GM10847 (cell line): ENCODE data around the gene CAMSAP1.

Experiments
- POLR2A ChIP-seq: IDR thresholded peaks from 2 replicates; pipeline ENCODE4 v1.6.1; 2011; ENCODE audit not compliant: insufficient read length; ENCODE audit errors: extremely low read depth

Gene CAMSAP1

DNA sequence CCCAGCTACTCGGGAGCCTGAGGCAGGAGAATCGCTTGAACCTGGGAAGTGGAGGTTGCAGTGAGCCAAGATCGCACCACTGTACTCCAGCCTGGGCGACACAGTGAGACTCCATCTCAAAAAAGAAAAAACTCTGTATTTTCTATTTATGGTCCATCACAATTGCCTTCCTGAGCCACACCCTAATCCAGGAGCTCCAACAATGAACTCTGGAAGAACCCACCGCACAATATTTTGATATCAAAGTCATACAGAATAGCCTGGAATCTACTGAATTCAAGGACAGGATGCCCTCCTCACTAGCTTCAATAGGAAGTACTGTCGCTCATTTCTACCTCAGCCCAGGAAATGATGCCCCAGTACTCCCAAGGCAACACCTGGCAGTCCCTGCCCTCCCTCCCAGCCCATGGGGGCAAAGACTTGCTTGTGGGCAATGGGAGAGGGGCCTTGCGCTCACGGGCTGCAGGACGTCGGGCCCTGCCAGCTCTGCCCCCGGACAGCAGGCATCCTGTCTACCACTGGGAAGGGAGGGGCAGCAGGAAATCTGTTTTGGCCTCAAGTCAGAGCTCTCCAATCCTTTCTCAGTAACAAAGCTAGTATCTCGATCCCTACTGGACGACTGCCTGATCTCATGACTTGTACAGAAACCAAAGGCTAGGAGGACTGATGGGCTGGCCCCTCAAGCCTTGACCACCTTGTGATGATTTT is 34.1 kb upstream of the CAMSAP1 start:
- no peak for TF ChIP-seq POLR2A

DNA sequence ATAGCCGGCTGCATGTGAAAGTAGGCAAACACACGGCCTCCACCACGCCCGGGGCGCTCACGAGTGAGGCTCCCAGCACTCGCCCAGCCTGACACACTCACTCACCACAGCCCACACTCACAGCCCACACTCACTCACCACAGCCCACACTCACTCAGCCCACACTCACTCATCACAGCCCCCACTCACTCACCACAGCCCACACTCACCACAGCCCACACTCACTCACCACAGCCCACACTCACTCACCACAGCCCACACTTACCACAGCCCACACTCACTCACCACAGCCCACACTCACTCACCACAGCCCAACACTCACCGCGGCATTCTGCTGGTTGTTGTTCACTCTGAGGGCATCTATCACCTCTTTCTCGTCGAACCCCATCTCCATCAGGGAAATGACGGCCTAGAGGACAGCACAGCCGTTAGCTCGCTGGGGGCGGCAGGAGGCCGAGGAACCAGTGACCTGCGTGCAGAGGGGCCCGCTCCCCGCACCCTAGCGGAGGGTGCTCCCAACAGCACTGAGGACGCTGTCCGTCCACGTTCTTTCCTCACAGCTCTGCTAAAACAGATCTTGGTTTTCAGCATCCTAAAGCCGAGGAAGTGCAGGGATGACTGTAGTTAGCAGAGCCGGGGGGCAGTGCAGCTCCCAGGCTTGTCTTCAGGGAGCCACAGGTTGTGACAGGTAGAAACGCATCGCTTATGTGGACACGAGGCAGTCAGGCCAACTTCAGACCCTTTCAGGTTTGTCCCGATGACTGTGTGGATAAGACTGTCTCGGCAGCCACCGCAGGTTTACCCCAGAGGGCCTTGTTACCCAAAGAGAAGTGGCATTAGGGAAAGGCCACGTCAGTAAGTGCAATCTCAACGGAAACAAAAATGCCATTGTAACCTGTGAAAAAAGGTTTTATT is 32.3 kb upstream of the CAMSAP1 start:
- no peak for TF ChIP-seq POLR2A

DNA sequence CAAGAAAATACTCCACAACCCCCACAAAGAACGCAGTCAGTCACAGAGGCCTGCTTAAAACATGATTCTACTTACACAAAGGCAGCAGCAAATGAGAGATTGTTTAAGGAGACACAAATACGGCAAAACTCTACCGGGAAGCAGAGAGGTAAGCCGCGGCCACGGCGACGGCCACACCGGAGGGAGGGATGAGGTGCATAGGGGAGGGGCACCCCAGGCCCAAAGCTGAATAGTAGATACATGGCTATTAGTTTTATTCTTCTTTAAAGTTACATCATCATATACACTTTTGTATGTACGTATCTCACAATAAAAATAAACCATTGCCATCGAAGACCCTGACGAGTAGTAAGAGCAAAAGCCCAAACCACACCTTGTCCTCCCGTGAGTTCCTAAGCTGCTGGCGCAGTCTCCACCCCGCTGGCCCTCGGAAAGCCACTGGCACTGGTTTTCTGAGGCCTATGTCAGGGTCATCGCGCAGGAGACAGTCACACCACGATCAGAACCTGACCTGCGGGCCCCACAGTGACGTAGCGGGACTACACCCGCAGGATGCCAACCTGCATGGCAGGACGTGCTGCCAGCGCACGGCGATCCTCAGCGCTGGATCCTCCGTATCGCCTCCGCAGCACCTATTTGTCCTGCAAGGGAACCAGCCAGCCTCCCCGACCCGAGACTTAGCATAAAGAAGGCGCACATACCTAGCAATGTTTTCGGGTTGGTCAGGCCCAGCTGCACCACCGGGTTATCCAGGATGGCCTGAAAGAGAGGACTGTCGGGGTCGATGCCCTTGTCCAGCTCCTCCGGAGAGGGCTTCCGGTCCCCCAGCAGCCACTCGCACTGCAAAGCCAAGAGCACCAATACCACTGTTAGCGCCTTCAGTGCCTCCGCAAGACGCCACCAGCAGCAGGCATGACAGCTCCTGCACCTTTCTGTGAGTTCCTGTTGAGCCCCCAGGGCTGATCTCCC is 30.5 kb upstream of the CAMSAP1 start:
- TF ChIP-seq POLR2A = no peak

DNA sequence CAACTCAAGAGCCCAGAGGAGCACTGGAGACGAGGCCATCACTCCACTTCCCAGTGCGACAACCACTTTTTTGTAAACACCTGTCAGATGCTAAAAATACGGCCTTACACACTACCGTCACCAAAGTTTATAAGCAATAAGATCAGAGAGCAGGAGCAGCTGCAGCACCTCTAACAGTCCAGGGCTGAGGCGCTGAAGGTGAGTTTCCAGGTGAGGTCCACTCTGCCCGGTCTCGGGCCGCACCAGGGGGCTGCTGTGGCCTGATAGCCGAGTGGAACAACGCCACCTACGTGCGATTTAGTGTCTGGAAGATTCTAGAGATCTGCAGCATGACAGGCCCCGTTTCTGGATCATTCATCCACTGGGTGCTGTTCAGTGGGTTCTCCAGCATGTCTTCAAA is 25.8 kb upstream of the CAMSAP1 start:
- no peak for TF ChIP-seq POLR2A

GRCh38 chr9:135932656-135933055 is 25.3 kb upstream of the CAMSAP1 start:
- TF ChIP-seq POLR2A = no peak

DNA sequence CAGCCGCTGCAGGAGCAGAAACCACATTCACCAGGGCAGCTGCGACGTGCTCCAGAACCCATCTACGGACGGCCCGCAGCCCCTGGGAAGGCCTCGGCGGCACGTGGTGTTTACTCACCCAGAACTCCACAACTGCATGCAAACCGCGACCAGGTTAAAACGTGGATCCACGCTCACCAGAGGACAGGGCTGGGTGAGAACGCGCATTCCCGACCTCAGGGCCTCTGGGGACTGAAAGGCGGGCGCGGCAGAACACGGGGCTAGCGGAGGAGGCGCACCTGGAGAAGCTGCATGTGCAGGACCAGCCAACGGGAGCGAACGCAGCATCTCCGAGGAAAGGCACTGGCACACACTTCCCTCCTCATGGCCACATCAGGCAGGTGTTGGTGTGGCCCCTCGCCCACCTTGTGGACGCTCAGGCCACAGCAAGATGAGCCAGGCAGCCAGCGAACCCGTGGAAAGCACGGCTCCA is 24.0 kb upstream of the CAMSAP1 start:
- TF ChIP-seq POLR2A = no peak

DNA sequence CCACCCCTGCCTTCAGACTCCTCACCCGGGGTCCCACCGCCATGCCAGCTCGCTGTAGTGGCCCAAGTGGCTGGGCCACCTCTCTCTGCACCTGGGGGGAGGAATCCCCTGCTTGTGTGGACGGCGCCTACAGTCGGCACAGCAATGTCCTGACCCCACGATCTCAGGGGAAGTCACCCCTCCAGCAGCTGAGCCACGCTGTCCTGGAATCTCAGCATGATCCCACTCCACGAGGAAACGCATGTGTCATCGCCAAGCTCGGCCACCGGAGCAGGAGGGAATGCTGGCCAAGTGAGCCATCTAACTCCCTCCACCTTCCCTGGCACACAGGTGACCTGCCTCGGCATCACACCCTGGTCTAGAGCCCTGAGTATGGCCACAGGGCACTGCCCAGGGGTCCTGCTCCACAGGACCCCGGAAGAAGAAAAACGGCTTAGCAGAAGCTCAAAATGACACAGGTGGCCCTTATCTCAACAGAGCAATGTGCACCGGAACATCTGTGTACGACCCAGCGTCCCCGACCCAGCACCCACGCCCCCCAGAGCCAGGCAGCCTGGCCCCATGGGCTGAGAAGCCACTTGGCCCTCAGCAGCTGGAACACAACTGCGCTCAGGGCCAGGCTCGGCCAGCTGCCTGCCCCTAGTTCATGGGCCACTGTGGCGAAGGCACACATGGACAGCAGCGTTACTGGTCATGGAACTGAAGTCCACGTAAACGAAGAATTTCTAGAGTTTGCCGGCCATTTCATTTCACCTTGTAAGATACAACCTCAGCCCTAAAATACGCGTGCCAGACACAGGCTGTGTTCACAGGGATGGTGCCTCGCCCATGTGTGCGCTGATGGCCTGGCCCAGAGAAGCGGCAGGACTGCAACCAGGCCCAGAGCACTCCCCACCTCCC is 23.4 kb upstream of the CAMSAP1 start:
- TF ChIP-seq POLR2A = no peak

- no peak for TF ChIP-seq POLR2A
Measured at GRCh38 chr9:135929656-135930445, 22.5 kb upstream of the CAMSAP1 start.

DNA sequence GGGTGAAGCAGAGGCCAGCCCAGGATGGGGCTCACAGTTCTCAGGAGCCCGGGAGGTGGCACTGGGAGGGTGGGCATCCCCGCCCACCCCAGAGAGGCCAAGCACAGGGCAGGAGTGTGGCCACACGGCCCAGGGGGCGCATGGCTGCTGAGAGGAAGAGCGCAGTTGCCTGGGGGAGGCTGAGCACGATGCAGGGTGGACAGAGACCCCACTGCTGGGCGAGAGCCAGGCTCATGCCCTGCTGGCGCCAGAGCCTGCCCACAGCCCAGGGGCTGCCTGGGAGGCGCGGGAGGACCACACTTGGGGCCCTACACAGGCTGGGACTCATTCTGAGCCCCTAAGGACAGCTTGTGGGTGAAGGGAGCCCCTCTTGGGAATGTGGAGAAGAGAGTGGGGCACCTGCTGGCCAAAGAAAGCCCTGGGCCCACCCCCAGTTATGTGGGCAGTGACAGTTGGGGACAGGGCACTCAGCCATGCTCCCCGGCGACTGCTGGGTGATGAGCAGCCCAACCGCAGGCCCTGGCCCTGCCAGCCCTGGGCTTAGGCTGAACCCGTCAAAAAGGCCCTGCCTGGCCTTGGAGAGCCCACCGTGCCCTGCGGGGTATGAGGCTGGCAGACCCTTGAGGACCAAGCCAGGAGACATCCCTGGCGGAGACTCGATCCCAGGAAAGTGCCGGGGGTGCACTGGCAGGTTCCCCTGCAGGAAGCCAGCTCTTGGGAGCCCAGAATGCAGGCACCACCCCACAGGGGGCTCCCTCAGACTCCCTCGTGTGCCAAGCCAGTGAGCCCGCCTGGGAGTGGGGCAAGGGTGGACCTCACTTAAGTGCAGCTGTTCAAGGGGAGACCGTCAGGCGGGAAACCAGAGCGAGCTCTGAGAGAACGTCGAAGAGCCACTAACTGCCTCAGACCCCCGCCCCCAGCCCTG is 21.6 kb upstream of the CAMSAP1 start:
- no peak for TF ChIP-seq POLR2A

- no peak for TF ChIP-seq POLR2A
Measured at GRCh38 chr9:135928074-135928730, 20.9 kb upstream of the CAMSAP1 start.

DNA sequence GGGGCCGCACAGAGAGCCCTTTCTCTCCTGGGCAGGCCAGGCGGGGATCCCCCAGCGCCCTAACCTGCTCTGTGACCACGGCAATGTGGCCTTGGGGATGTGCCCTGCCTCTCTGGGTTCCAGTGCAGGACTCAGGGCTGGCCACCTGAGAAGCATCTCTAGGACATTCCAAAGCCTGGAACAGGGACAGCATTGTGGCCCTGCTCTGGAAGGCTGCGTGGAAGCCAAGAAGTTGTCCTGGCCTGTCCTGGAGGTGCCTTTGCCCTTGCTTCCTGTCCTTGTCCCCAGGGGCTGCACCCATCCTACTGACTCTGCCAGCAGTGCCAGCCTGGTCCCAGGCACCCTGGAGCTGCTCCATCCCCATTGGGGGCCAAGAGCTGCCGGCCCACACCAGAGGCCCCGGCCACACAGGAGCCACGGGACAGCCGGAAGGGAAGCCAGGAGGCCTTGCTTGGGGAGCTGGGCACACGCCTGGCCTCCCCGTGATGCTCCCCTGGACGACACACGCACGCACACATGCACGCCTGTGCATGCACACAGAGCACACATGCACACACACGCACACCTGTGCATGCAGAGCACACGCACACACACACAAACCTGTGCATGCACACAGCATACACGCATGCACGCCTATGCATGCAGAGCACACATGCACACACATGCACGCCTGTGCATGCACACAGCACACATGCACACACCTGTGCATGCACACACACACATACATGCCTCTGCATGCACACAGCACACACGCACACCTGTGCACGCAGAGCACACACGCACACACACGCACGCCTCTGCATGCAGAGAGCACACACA is 20.1 kb upstream of the CAMSAP1 start:
- no peak for TF ChIP-seq POLR2A
